Subcutaneous abdominal adipose tissue (tissue), 5 donors: Measurements from ENCODE around the gene NSF.
"Not testable (repeated sequence)": the region's sequence is repeated elsewhere in the genome, so short reads cannot be mapped to it uniquely, and the experiment has no call there.

Source experiments
- H3K27ac ChIP-seq: one replicate; pipeline ENCODE4 v1.7.0; 2013; ENCODE audit warnings: low read depth, mild to moderate bottlenecking, inconsistent platforms, low read length, moderate library complexity
- H3K27me3 ChIP-seq, 5 donors: one replicate each; pipeline ENCODE4 v1.7.0; 2013; ENCODE audit warnings: low read length in 5 of 5, inconsistent platforms in 1 of 5; ENCODE audit not compliant: control insufficient read depth in 5 of 5, insufficient read depth in 4 of 5
- H3K36me3 ChIP-seq, 5 donors: one replicate each; pipeline ENCODE4 v1.7.0; 2013; ENCODE audit warnings: low read length in 5 of 5; ENCODE audit not compliant: control insufficient read depth in 5 of 5, insufficient read depth in 5 of 5
- H3K4me1 ChIP-seq, 5 donors: one replicate each; pipeline ENCODE4 v1.7.0; 2013; ENCODE audit warnings: low read length in 5 of 5, mild to moderate bottlenecking in 3 of 5, moderate library complexity in 1 of 5; ENCODE audit not compliant: control insufficient read depth in 5 of 5, insufficient read depth in 5 of 5
- H3K4me3 ChIP-seq, 5 donors: one replicate each; pipeline ENCODE4 v1.7.0; 2013; ENCODE audit warnings: low read length in 5 of 5, low read depth in 1 of 5
- H3K9ac ChIP-seq, 5 donors: one replicate each; pipeline ENCODE4 v1.7.0; 2013; ENCODE audit warnings: low read length in 5 of 5, mild to moderate bottlenecking in 4 of 5, moderate library complexity in 3 of 5
- H3K9me3 ChIP-seq, 5 donors: one replicate each; pipeline ENCODE4 v1.7.0; 2013; ENCODE audit warnings: low read length in 5 of 5; ENCODE audit not compliant: control insufficient read depth in 5 of 5
- donor health status: healthy.
- donor health status: healthy.
- donor health status: healthy.
- donor health status: healthy.
- donor health status: healthy.

Gene NSF

DNA sequence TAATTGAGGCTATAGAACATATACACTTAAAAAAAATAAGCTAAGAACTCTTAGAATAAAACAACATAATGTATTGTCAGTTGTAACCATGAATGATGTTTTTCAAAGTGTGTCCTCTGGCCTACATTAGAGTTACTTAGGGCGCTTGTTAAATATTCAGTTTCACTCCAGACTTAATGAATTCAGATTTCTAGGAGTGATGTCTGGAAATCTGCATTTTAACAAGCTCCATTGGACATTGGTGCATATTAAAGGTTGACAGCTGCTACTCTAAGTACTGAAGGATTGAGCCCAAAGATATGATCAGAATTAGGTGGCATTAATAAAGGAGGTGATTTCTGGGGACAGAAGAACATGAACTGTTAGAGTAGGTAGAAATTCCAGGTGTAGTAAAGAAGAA is 72.7 kb downstream of the NSF start:
- H3K36me3 ChIP-seq, H3K27ac ChIP-seq, H3K4me1 ChIP-seq, H3K9me3 ChIP-seq, H3K4me3 ChIP-seq, H3K27me3 ChIP-seq, H3K9ac ChIP-seq: not testable (repeated sequence)

DNA sequence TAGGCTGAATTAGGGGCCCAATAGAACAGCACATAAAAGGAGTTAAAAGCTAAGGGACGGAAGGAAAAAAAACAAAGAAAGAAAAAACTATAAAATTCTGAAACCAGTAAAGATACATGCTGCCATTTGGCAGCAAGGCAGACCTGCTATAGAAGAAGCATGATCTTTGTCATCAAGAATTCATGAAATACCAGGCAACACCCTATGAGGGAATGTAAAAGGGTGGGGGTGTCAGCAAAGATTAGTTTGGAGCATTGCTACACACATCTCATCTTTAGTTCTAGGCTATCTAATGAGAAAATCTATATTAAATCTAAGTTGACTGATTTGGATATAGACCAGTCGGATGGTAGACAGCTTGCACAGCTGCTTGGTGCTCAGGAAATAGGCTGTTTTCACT is 73.1 kb downstream of the NSF start:
- H3K27me3 ChIP-seq, H3K9ac ChIP-seq, H3K27ac ChIP-seq, H3K36me3 ChIP-seq, H3K9me3 ChIP-seq, H3K4me1 ChIP-seq, H3K4me3 ChIP-seq: not testable (repeated sequence)

DNA sequence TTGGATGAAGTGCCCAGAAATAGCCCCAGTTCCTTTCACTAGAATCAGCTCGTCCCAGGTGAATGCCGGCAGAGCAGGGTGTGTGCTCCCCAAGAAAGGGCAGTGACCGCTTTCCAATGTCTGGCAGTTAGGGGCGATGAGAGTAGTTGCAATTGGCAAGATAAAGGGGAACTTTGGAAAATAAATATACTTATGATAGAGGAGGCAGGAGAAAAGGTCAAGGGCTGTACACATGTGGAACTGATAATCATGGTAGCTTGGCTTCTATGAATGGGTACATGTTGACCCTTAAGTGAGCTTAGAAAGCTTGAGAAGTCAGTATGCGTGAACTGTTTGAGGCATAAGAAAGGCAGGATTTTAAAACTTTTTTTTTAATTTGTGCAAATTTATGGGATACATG is 75.5 kb downstream of the NSF start:
- not testable (repeated sequence) for H3K27me3 ChIP-seq, H3K36me3 ChIP-seq, H3K27ac ChIP-seq, H3K4me3 ChIP-seq, H3K9ac ChIP-seq, H3K4me1 ChIP-seq, H3K9me3 ChIP-seq

DNA sequence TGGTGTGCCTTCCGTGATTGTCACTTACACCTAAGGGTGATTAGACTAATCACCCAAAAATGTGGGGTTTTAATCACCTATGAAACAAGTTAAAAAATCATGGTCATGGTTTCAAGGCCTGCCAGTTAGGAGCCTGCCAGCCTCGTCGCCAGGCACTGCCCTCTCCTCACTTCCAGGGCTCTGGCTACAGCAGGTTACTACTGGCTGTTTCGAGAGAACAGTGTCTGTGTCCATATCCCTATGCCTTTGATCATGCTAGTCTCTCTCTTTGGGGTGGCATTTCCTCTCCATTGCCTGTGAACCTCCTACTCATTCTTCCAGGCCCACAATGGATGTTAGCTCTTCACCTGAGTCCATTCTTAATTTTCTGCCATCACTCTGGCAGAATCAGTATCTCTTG is 80.3 kb downstream of the NSF start:
- not testable (repeated sequence) for H3K27me3 ChIP-seq, H3K27ac ChIP-seq

DNA sequence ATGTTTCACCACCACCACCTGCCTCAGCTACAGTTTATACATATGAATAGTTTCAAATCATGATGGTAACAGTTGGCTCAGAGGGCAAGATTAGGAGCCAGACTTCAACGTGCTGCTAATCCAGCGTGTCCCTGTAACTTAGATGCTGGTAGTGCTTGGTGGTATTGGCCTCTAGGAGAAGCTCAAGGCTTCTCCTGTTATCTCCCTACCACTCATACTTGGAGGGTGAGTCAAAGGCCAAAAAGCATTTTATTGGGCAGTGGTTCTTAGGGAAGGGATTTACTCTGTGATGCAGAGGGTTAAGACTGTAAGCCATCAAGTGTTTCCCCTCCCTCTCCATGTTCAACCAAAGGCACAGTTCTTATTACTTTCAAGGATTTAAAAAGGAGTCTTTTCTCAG is 82.3 kb downstream of the NSF start:
- H3K9me3 ChIP-seq, H3K4me3 ChIP-seq, H3K27me3 ChIP-seq, H3K4me1 ChIP-seq, H3K27ac ChIP-seq, H3K36me3 ChIP-seq, H3K9ac ChIP-seq: not testable (repeated sequence)

More for the DNA sequence above, 80.3 kb downstream of the NSF start:
- H3K4me1 ChIP-seq, H3K9ac ChIP-seq, H3K4me3 ChIP-seq, H3K9me3 ChIP-seq, H3K36me3 ChIP-seq: not testable (repeated sequence)

DNA sequence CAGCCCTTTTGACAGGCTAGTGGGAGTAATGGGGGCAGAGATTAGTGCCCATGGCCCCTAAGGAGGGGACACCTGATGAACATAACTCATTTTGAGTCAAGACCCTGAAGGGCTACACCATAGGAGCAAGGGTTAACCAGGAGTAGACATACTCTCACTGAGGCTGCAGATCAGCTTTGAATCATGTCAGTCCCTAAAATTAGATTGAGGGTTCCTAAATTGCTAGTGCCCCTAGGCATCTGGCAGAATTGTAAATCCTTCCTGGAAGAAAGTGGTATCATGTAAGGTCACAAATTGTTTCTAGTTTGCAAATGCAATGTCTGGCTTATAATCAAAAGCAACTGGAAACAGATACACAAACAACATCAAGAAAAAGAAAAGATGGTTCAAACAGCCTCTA is 87.3 kb downstream of the NSF start:
- H3K27me3 ChIP-seq, H3K9ac ChIP-seq, H3K4me3 ChIP-seq, H3K27ac ChIP-seq, H3K9me3 ChIP-seq, H3K4me1 ChIP-seq, H3K36me3 ChIP-seq: not testable (repeated sequence)

DNA sequence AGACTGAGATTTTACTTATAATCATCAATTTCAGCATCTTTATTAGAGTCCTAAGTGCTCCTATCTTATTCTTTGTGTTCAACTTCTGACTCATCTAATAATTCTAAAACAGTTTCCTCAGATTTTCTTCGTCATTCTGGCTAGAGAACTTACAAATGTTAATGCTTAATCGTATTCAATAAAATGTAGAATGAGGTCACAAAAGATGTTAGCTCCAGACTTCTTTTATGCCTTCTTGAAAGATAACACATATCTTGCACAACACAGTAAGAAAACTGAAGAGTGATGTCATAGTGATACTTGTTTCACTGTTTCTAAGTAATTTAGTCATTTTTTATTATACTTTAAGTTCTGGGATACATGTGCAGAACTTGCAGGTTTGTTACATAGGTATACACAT is 93.2 kb downstream of the NSF start:
- H3K27me3 ChIP-seq, H3K9me3 ChIP-seq, H3K36me3 ChIP-seq, H3K27ac ChIP-seq, H3K4me1 ChIP-seq, H3K9ac ChIP-seq, H3K4me3 ChIP-seq: not testable (repeated sequence)

DNA sequence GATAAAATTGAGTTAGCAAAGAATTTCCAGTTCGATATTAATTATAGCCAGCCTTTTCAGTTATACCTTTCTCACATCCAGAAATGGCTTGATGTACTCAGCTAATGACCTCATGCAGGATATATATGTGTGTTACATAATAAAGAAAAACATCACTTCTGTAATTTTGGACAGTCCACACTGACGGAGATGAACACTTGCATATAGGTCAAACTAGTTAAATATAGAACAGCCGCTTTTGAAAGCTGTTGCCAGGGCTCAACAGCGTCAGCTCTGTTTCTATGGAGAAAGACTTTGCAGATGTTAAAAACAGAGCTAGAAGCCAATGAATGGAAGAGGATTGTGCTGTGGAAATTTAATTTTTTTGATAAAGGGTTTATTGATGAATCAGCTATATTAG is 94.8 kb downstream of the NSF start:
- not testable (repeated sequence) for H3K4me3 ChIP-seq, H3K9me3 ChIP-seq, H3K36me3 ChIP-seq, H3K27me3 ChIP-seq, H3K27ac ChIP-seq, H3K4me1 ChIP-seq, H3K9ac ChIP-seq

DNA sequence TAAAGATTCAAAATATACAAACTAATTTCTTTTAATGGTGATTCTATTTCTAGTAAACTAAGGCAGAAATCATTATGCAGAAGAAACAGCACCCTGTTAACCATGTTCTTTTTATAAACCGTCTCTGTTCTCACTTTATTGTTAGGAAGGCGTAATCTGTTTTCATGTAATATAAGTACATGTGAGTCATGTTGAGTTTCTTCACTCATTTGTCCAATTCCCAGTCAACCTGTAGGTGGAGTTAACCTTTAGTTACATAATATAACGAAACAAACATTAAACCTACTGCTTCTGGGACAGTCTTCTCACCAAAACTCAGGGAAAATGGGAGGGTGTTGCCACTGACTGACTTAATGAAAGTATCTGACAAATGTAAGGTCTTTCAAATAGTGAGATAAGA is 101.7 kb downstream of the NSF start:
- not testable (repeated sequence) for H3K27ac ChIP-seq, H3K9ac ChIP-seq, H3K9me3 ChIP-seq, H3K4me1 ChIP-seq, H3K27me3 ChIP-seq, H3K4me3 ChIP-seq, H3K36me3 ChIP-seq

DNA sequence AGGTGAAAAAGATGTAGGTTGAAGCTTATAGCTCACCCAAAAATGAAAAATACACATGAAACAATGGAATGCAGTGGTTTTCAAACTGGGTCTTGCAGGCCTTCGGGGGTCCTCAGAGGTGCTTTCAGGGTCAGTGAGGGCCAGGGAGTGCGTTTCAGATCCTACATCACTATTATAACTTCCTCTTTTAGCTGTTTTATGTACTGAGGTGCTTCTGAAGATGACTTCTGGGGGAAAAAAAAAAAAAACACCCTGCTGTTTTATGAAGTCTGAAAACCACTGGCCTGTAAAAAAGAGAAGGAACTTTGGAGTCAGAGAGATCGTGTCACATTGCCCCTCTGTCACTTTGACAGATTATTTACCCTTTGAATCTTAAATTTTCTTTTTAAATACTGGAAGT is 102.8 kb downstream of the NSF start:
- H3K4me3 ChIP-seq, H3K36me3 ChIP-seq, H3K4me1 ChIP-seq, H3K27me3 ChIP-seq, H3K9ac ChIP-seq, H3K9me3 ChIP-seq, H3K27ac ChIP-seq: not testable (repeated sequence)

DNA sequence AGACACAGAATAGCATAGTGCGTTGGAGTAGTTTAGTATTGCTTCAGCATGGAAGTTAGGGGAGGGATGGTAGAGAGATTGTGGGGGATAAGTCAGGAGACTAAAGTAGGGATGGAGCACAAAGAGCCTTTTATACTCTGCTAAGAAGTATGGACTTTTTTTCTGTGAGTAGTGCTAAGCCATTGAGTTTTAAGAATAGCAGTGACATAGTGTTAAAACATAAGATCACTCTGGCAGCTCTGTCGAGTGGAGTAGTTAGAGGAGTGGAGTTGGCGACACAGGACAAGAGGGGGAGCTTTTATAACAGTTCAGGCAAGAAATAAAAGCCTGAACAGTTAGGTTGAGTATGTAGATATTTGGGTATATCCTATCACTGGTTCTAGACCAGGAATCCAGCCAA is 106.1 kb downstream of the NSF start:
- H3K27ac ChIP-seq, H3K9ac ChIP-seq, H3K4me1 ChIP-seq, H3K4me3 ChIP-seq, H3K36me3 ChIP-seq, H3K27me3 ChIP-seq, H3K9me3 ChIP-seq: not testable (repeated sequence)
